ENCODE data around the gene NMRK1. TPM values are rescaled to one million over a fixed set of nuclear protein-coding genes. Genes with fewer than 3 reads are reported as not detected.

The NMRK1 gene
- total RNA-seq, 1 donor: 21.4 TPM

DNA sequence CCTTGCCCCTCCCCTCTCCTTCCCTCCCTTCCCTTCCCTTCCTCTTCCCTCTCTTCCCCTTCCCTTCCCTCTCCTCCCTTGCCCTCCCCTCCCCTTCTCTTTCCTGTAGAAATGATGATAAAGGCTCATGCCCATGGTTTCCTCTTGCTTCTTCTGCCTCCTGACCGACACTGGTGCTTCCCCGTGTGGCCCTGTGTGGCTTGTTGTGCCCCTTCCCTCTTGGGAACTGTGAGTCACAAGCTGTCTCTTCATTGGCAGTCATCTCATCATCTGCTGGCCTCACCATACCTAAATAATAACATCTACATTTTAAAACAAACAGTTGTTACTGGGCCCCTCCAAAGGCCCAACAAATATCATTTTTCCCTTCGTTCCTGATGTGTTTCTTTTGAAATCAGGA lies 48.2 kb downstream of the NMRK1 start:
- DNase-seq (ENCODE audit: insufficient read length, low spot score, missing footprints): no peak
- Histone ChIP-seq H3K27me3 (ENCODE audit: insufficient read depth, low read length) (peaks cover 3% of the 10 kb centered on the region), H3K4me1 (ENCODE audit: insufficient read depth, low read length) (peaks cover 23% of the 10 kb centered on the region), H3K79me2 (ENCODE audit: insufficient read depth, low read length) (no peaks in the 10 kb centered on the region), H4K20me1 (ENCODE audit: insufficient read depth, low read length) (no peaks in the 10 kb centered on the region), H2AFZ (ENCODE audit: low read length) (peak overlapping the region; percentile 75), H3K9me3 (ENCODE audit: low read depth, low read length) (no peaks in the 10 kb centered on the region), H3K36me3 (ENCODE audit: insufficient read depth, low read length) (no peaks in the 10 kb centered on the region), H3K4me3 (ENCODE audit: insufficient read depth, low read length) (no peak overlapping the region), H3K4me2 (ENCODE audit: insufficient read depth, low read length) (peak overlapping the region; percentile 23), H3K27ac (ENCODE audit: low read depth, low read length) (peak overlapping the region; percentile 70)
- TF ChIP-seq, protein P1, sequence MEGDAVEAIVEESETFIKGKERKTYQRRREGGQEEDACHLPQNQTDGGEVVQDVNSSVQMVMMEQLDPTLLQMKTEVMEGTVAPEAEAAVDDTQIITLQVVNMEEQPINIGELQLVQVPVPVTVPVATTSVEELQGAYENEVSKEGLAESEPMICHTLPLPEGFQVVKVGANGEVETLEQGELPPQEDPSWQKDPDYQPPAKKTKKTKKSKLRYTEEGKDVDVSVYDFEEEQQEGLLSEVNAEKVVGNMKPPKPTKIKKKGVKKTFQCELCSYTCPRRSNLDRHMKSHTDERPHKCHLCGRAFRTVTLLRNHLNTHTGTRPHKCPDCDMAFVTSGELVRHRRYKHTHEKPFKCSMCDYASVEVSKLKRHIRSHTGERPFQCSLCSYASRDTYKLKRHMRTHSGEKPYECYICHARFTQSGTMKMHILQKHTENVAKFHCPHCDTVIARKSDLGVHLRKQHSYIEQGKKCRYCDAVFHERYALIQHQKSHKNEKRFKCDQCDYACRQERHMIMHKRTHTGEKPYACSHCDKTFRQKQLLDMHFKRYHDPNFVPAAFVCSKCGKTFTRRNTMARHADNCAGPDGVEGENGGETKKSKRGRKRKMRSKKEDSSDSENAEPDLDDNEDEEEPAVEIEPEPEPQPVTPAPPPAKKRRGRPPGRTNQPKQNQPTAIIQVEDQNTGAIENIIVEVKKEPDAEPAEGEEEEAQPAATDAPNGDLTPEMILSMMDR (IDR thresholded peaks at IDR 0.05; ENCODE audit: extremely low read depth, low read depth, low read length): no peak

DNA sequence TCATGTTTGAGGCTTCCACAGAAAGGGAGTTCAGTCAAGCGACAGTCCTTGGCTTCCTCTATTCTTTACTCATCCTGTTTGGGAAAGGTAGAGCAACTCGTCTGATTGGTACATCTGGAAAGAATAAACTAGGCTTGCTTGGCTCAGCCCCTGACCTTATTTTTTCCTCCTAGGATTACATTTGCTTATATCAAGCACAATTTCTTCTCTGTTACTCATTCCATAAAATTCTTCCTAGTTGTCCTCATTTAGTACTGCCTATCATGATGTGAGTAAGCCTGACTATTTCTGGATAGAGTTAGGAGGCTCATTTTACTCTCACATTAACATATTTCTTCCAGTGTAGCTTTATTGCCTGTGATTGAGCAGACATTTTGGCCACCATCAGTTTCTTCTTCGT lies 48.9 kb downstream of the NMRK1 start:
- H3K9me3 ChIP-seq (ENCODE audit: low read depth, low read length): no peaks in the 10 kb centered on the region
- no peaks in the 10 kb centered on the region for H3K79me2 ChIP-seq (ENCODE audit: insufficient read depth, low read length)
- H3K27ac ChIP-seq (ENCODE audit: low read depth, low read length): peak overlapping the region; percentile 70
- peaks cover 3% of the 10 kb centered on the region for H3K27me3 ChIP-seq (ENCODE audit: insufficient read depth, low read length)
- peak overlapping the region; percentile 75 for H2AFZ ChIP-seq (ENCODE audit: low read length)
- H3K4me3 ChIP-seq (ENCODE audit: insufficient read depth, low read length): no peak overlapping the region
- TF ChIP-seq, protein P1 (IDR thresholded peaks at IDR 0.05; ENCODE audit: extremely low read depth, low read depth, low read length): no peak
- peaks cover 23% of the 10 kb centered on the region for H3K4me1 ChIP-seq (ENCODE audit: insufficient read depth, low read length)
- no peaks in the 10 kb centered on the region for H3K36me3 ChIP-seq (ENCODE audit: insufficient read depth, low read length)
- peak overlapping the region; percentile 47 for H3K4me2 ChIP-seq (ENCODE audit: insufficient read depth, low read length)
- peak; percentile 73 for DNase-seq (ENCODE audit: insufficient read length, low spot score, missing footprints)
- H4K20me1 ChIP-seq (ENCODE audit: insufficient read depth, low read length): no peaks in the 10 kb centered on the region

DNA sequence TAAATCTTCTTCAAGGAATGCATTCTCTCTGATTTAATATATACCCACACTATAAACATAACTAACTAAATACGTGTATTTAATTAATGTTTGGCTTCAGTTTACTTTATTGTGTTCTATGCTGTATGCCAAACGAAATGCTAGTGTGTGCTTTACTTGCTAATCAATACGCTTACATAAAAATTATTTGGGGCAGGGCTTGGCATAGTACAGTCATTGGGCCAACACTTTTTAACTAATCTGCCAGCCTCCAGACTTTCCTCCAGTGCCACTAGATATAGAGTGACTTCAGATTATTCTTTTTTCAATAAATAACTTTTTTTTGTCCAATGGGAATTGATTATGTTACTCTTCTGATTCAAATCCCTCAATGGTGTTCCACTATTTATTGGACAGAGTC lies 51.2 kb downstream of the NMRK1 start:
- no peak overlapping the region for H3K4me3 ChIP-seq (ENCODE audit: insufficient read depth, low read length)
- H3K27ac ChIP-seq (ENCODE audit: low read depth, low read length): no peak overlapping the region
- H3K4me1 ChIP-seq (ENCODE audit: insufficient read depth, low read length): peaks cover 23% of the 10 kb centered on the region
- H3K36me3 ChIP-seq (ENCODE audit: insufficient read depth, low read length): no peaks in the 10 kb centered on the region
- no peak for DNase-seq (ENCODE audit: insufficient read length, low spot score, missing footprints)
- H3K9me3 ChIP-seq (ENCODE audit: low read depth, low read length): no peaks in the 10 kb centered on the region
- TF ChIP-seq, protein P1 (IDR thresholded peaks at IDR 0.05; ENCODE audit: extremely low read depth, low read depth, low read length): no peak
- H3K27me3 ChIP-seq (ENCODE audit: insufficient read depth, low read length): no peaks in the 10 kb centered on the region
- H2AFZ ChIP-seq (ENCODE audit: low read length): no peak overlapping the region
- H4K20me1 ChIP-seq (ENCODE audit: insufficient read depth, low read length): no peaks in the 10 kb centered on the region
- H3K79me2 ChIP-seq (ENCODE audit: insufficient read depth, low read length): no peaks in the 10 kb centered on the region
- H3K4me2 ChIP-seq (ENCODE audit: insufficient read depth, low read length): no peak overlapping the region

GRCh38 chr9:75033791-75034473 lies 54.0 kb downstream of the NMRK1 start:
- H3K27ac ChIP-seq (ENCODE audit: low read depth, low read length): no peak overlapping the region
- DNase-seq (ENCODE audit: insufficient read length, low spot score, missing footprints): no peak
- H3K4me3 ChIP-seq (ENCODE audit: insufficient read depth, low read length): no peak overlapping the region
- H3K9me3 ChIP-seq (ENCODE audit: low read depth, low read length): no peaks in the 10 kb centered on the region
- no peaks in the 10 kb centered on the region for H3K36me3 ChIP-seq (ENCODE audit: insufficient read depth, low read length)
- H3K27me3 ChIP-seq (ENCODE audit: insufficient read depth, low read length): no peaks in the 10 kb centered on the region
- no peak overlapping the region for H3K4me2 ChIP-seq (ENCODE audit: insufficient read depth, low read length)
- no peak overlapping the region for H2AFZ ChIP-seq (ENCODE audit: low read length)
- peaks cover 8% of the 10 kb centered on the region for H3K4me1 ChIP-seq (ENCODE audit: insufficient read depth, low read length)
- no peaks in the 10 kb centered on the region for H4K20me1 ChIP-seq (ENCODE audit: insufficient read depth, low read length)
- TF ChIP-seq, protein P1 (IDR thresholded peaks at IDR 0.05; ENCODE audit: extremely low read depth, low read depth, low read length): no peak
- no peaks in the 10 kb centered on the region for H3K79me2 ChIP-seq (ENCODE audit: insufficient read depth, low read length)

Measured in osteoblast (primary cell).